Suprapubic skin (tissue), 4 donors: ENCODE measurements around the gene HES3. TPM values are rescaled to one million over a fixed set of nuclear protein-coding genes. Genes with fewer than 3 reads are reported as not detected.

ENCODE experiments used
- DNase-seq, 2 donors: peaks; one replicate each; pipeline ENCODE4 v3.0.0-alpha.2; 2019; ENCODE audit warnings: low spot score in 2 of 2
- H3K27ac ChIP-seq: fragments of 200-600 bp; sonication (generic); one replicate; pipeline ENCODE4 v1.5.1; 2019
- H3K27me3 ChIP-seq: fragments of 200-600 bp; sonication (generic); one replicate; pipeline ENCODE4 v1.5.1; 2019
- H3K36me3 ChIP-seq: fragments of 200-600 bp; sonication (generic); one replicate; pipeline ENCODE4 v1.5.1; 2019
- H3K4me1 ChIP-seq: fragments of 200-600 bp; sonication (generic); one replicate; pipeline ENCODE4 v1.5.1; 2019
- H3K4me3 ChIP-seq: fragments of 200-600 bp; sonication (generic); one replicate; pipeline ENCODE4 v1.5.1; 2019; ENCODE audit warnings: mild to moderate bottlenecking
- H3K9me3 ChIP-seq: fragments of 200-600 bp; sonication (generic); one replicate; pipeline ENCODE4 v1.5.1; 2019
- EP300 ChIP-seq: sonication (generic); formaldehyde crosslinking; IDR thresholded peaks from one replicate; pipeline ENCODE4 v1.6.1; 2017; ENCODE audit warnings: antibody characterized with exemption
- POLR2A ChIP-seq, 2 donors: fragments of 450-650 bp; IDR thresholded peaks; one replicate each; pipeline ENCODE4 v1.6.1; 2017; ENCODE audit warnings: antibody characterized with exemption in 2 of 2, mild to moderate bottlenecking in 2 of 2, moderate library complexity in 2 of 2
- POLR2AphosphoS5 ChIP-seq, 3 donors: sonication (generic); formaldehyde crosslinking; IDR thresholded peaks; one replicate each; pipeline ENCODE4 v1.6.1; 2017; ENCODE audit warnings: antibody characterized with exemption in 3 of 3
- WGBS: methylation state at CpG from one replicate; pipeline ENCODE4 v1.1.5; 2018; 5-methylcytosine and 5-hydroxymethylcytosine counted together
- total RNA-seq, 4 donors: library from RNA; depleted of rRNA; stranded (reverse); fragments of >200 nt; gene quantifications; one replicate each; pipeline ENCODE4 v1.1.0, GENCODE V29; 2016
- TF ChIP-seq, protein P1 (sequence below), 2 donors: fragments of 200-600 bp in 1 of 2; fragments of 450-650 bp in 1 of 2; sonication (generic) in 1 of 2; IDR thresholded peaks; one replicate each; pipeline ENCODE4 v1.5.1; 2016 to 2019; ENCODE audit warnings: antibody characterized with exemption in 2 of 2, mild to moderate bottlenecking in 1 of 2, moderate library complexity in 1 of 2

Gene HES3
- total RNA-seq, 4 donors from 2014 or later, result not detected

GRCh38 chr1:6241107-6241886, 2.7 kb upstream of the HES3 start:
- Histone ChIP-seq H3K9me3 (no peaks in the 10 kb centered on the region), H3K4me3 (no peak overlapping the region), H3K27me3 (peaks cover 72% of the 10 kb centered on the region), H3K36me3 (no peaks in the 10 kb centered on the region), H3K27ac (no peak overlapping the region), H3K4me1 (peaks cover 33% of the 10 kb centered on the region)
- TF ChIP-seq POLR2AphosphoS5 (IDR thresholded peaks at IDR 0.05) (no peak), POLR2A (IDR thresholded peaks at IDR 0.05) (no peak), EP300 (no peak)
- TF ChIP-seq, protein P1, sequence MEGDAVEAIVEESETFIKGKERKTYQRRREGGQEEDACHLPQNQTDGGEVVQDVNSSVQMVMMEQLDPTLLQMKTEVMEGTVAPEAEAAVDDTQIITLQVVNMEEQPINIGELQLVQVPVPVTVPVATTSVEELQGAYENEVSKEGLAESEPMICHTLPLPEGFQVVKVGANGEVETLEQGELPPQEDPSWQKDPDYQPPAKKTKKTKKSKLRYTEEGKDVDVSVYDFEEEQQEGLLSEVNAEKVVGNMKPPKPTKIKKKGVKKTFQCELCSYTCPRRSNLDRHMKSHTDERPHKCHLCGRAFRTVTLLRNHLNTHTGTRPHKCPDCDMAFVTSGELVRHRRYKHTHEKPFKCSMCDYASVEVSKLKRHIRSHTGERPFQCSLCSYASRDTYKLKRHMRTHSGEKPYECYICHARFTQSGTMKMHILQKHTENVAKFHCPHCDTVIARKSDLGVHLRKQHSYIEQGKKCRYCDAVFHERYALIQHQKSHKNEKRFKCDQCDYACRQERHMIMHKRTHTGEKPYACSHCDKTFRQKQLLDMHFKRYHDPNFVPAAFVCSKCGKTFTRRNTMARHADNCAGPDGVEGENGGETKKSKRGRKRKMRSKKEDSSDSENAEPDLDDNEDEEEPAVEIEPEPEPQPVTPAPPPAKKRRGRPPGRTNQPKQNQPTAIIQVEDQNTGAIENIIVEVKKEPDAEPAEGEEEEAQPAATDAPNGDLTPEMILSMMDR (IDR thresholded peaks at IDR 0.05), result no peak
- DNase-seq, result no peak
- WGBS, result 43% methylated on average over 17 of the region's 33 CpGs

- Histone ChIP-seq H3K4me3 (peak overlapping the region; percentile 34), H3K36me3 (no peaks in the 10 kb centered on the region), H3K27ac (no peak overlapping the region), H3K4me1 (peaks cover 38% of the 10 kb centered on the region), H3K27me3 (peaks cover 76% of the 10 kb centered on the region), H3K9me3 (no peaks in the 10 kb centered on the region)
- no peak for TF ChIP-seq EP300
- no peak for TF ChIP-seq POLR2A (IDR thresholded peaks at IDR 0.05)
- TF ChIP-seq, protein P1 (IDR thresholded peaks at IDR 0.05), result no peak
- no peak for TF ChIP-seq POLR2AphosphoS5 (IDR thresholded peaks at IDR 0.05)
- DNase-seq, result no peak
- 7% methylated on average over 5 of the region's 99 CpGs for WGBS
Observed at GRCh38 chr1:6241887-6242740, 1.9 kb upstream of the HES3 start.

GRCh38 chr1:6243053-6243834, 735 bp upstream of the HES3 start:
- TF ChIP-seq POLR2AphosphoS5 (IDR thresholded peaks at IDR 0.05) (no peak), POLR2A (IDR thresholded peaks at IDR 0.05) (no peak), EP300 (no peak)
- TF ChIP-seq, protein P1 (IDR thresholded peaks at IDR 0.05), result no peak
- DNase-seq, result no peak
- no peaks in the 10 kb centered on the region for H3K9me3 ChIP-seq
- peaks cover 84% of the 10 kb centered on the region for H3K27me3 ChIP-seq
- 30% methylated on average over 20 of the region's 20 CpGs for WGBS
- H3K36me3 ChIP-seq, result no peaks in the 10 kb centered on the region
- no peak overlapping the region for H3K27ac ChIP-seq
- H3K4me3 ChIP-seq, result no peak overlapping the region
- H3K4me1 ChIP-seq, result peaks cover 38% of the 10 kb centered on the region

GRCh38 chr1:6244401-6245049, 546 bp downstream of the HES3 start:
- Histone ChIP-seq H3K4me1 (peaks cover 46% of the 10 kb centered on the region), H3K36me3 (no peaks in the 10 kb centered on the region), H3K9me3 (no peaks in the 10 kb centered on the region), H3K4me3 (no peak overlapping the region), H3K27ac (no peak overlapping the region), H3K27me3 (peaks cover 91% of the 10 kb centered on the region)
- DNase-seq, result no peak
- WGBS, result 3% methylated on average over 20 of the region's 24 CpGs
- TF ChIP-seq, protein P1 (IDR thresholded peaks at IDR 0.05), result no peak
- TF ChIP-seq EP300, result no peak
- no peak for TF ChIP-seq POLR2AphosphoS5 (IDR thresholded peaks at IDR 0.05)
- TF ChIP-seq POLR2A (IDR thresholded peaks at IDR 0.05), result no peak
